Measurements from ENCODE around the gene FAM53B. TPM values are rescaled to one million over a fixed set of nuclear protein-coding genes. Genes with fewer than 3 reads are reported as not detected.
"Not testable (repeated sequence)": the region's sequence is repeated elsewhere in the genome, so short reads cannot be mapped to it uniquely, and the experiment has no call there.

Gene FAM53B
- total RNA-seq, 2 experiments from 2014 or later = 30.1 to 30.9 TPM

DNA sequence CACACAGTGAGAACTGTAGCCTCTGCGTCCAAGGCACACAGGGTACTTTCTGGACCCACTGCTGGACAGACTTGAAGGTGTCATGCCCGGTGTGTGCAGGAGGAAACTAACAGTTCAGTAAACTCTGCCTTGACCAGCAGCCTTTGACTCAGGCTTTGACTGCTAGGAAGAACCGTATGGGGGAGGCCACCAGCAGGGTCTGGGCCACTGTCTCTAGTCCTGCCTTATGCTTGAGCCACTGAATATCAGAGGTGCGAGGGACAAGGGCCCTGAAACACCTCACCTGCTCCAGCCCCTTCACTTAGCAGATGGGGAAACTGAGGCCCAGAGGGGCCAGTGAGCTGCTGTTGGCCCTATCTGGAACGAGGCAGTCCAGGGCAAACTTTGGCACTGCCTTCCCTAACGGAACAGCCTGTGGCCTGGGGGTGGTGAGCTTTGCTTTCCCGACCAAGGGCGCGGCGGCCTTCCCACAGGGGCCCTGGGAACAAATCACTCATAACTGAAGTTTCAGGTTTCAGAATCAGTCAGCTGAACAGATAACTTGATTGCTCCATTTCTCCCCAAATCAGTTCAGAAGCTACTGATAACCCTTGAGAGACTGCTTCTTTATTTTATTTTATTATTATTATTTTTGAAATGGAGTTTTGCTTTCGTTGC, 130.0 kb downstream of the FAM53B start:
- Mint-ChIP-seq H3K4me1 (peaks cover 41% of the 10 kb centered on the region), H3K27ac (peak overlapping the region; percentile 62)

DNA sequence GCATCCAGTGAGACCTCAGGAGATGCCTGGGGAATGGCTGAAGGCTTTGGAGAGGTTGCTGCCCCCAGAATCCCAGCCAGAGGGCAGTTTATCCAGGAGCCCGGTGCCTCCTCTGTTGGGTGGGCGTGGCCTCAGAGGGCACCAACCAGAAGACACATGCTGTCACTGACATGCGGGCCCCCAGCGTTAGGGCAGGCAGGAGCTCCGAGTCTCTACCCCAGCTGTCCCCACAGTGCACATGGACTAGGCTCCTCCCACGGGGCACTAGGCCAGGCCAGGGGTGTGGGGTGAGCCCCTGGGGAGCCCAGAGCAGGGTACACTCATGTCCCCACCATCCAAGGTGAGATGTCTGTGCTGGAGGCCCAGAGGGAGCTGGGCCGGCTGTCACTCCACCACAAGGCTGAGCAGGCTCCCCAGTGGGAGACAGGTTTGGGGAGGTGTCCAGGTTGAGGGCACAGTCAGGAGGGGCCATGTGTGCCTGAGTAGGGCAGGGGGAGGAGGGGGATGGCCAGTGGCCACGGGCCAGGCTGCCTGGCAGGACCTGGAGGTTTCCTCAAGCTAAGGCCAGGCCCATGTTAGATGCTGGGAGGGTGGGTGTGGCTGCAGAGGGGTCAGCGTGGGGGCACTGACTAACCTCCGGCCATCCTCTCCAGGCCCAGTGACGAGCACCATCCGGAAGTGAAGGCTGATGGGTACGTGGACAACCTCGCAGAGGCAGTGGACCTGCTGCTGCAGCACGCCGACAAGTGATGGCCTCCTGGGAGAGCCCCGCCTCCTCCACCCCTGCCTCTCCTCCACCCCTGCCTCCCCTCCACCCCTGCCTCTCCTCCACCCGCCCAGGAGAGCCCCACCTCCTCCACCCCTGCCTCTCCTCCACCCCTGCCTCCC, 131.3 kb downstream of the FAM53B start:
- Mint-ChIP-seq H3K27me3 (no peaks in the 10 kb centered on the region), H3K36me3 (ENCODE audit: low read depth) (peaks cover 4% of the 10 kb centered on the region), H3K4me3 (no peak overlapping the region), H3K4me1 (peaks cover 37% of the 10 kb centered on the region), H3K27ac (peak overlapping the region; percentile 71), H3K9me3 (no peaks in the 10 kb centered on the region)
- ChIA-PET POLR2A (no interaction called here), CTCF (interaction anchor here (0.7 to 1.3 kb wide), 2 partner anchors 119 to 134 kb away, joined by 3 read pairs; no protein-coding TSS in a partner anchor)
- DNase-seq = no peak

More for the DNA sequence above, 130.0 kb downstream of the FAM53B start:
- Mint-ChIP-seq H3K9me3 (no peaks in the 10 kb centered on the region), H3K36me3 (ENCODE audit: low read depth) (peaks cover 5% of the 10 kb centered on the region), H3K27me3 (no peaks in the 10 kb centered on the region), H3K4me3 (no peak overlapping the region)
- POLR2A ChIA-PET = no interaction called here
- no peak for DNase-seq
- CTCF ChIA-PET = interaction anchor here (0.9 to 1.9 kb wide), 4 partner anchors 12 to 132 kb away, joined by 3 to 5 read pairs (median 4); no protein-coding TSS in a partner anchor

GRCh38 chr10:124611738-124612137, 132.4 kb downstream of the FAM53B start:
- Mint-ChIP-seq H3K4me3 (no peak overlapping the region), H3K27me3 (no peaks in the 10 kb centered on the region), H3K9me3 (no peaks in the 10 kb centered on the region), H3K27ac (peak overlapping the region; percentile 89), H3K36me3 (ENCODE audit: low read depth) (no peaks in the 10 kb centered on the region), H3K4me1 (peaks cover 35% of the 10 kb centered on the region)
- POLR2A ChIA-PET = no interaction called here
- peak; percentile 64 for DNase-seq
- CTCF ChIA-PET = interaction anchor here (1.3 kb wide), 1 partner anchor 120 kb away, joined by 3 read pairs; no protein-coding TSS in a partner anchor

- H3K36me3 Mint-ChIP-seq (ENCODE audit: low read depth); POLR2A ChIA-PET; CTCF ChIA-PET: not testable (repeated sequence)
Observed at GRCh38 chr10:124610851-124611250, 133.3 kb downstream of the FAM53B start.

DNA sequence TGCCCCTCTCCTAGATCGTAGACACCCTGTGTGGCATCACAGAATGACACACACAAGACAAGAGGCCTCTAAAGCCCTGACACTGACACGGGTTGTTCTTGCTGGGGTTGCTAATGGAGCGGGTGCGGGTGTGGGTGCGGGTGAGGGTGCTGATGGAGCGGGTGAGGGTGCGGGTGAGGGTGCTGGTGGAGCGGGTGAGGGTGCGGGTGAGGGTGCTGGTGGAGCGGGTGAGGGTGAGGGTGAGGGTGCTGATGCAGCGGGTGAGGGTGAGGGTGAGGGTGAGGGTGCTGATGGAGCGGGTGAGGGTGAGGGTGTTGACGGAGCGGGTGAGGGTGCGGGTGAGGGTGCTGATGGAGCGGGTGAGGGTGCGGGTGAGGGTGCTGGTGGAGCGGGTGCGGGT, 134.0 kb downstream of the FAM53B start:
- CTCF ChIA-PET; POLR2A ChIA-PET; H3K27me3 Mint-ChIP-seq; H3K36me3 Mint-ChIP-seq (ENCODE audit: low read depth); H3K4me3 Mint-ChIP-seq; DNase-seq; H3K9me3 Mint-ChIP-seq: not testable (repeated sequence)
- H3K4me1 Mint-ChIP-seq = peaks cover 33% of the 10 kb centered on the region
- peak overlapping the region; percentile 60 for H3K27ac Mint-ChIP-seq

More at GRCh38 chr10:124610851-124611250, 133.3 kb downstream of the FAM53B start:
- H3K4me3 Mint-ChIP-seq, H3K9me3 Mint-ChIP-seq, H3K27me3 Mint-ChIP-seq, H3K27ac Mint-ChIP-seq, DNase-seq: not testable (repeated sequence)
- peaks cover 35% of the 10 kb centered on the region for H3K4me1 Mint-ChIP-seq

DNA sequence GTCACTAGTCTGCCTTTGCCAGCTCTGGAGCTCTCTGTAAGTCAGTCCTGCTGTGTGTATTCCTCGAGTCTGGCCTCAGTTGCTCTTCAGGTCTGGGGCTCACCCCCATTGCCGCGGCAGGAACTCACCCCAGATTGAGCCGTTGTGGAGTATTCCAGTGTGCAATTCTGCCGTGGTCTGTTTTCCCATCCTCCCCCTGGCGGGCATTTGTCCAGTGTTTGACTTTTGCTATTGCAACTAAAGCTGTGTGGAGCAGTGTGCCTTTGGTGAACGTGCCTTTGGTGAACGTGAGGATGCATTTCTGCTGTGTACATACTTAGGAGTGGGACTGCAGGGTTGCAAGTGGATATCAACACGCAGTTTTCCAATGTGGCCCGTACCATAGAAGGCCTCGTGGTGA, 134.5 kb downstream of the FAM53B start:
- Mint-ChIP-seq H3K4me1 (peaks cover 30% of the 10 kb centered on the region), H3K9me3 (no peaks in the 10 kb centered on the region), H3K4me3 (no peak overlapping the region), H3K27ac (peak overlapping the region; percentile 60), H3K27me3 (no peaks in the 10 kb centered on the region), H3K36me3 (ENCODE audit: low read depth) (no peaks in the 10 kb centered on the region)
- CTCF ChIA-PET = no interaction called here
- POLR2A ChIA-PET = no interaction called here
- DNase-seq = no peak

GRCh38 chr10:124608093-124608721, 136.0 kb downstream of the FAM53B start:
- no peak overlapping the region for H3K27ac Mint-ChIP-seq
- no peaks in the 10 kb centered on the region for H3K9me3 Mint-ChIP-seq
- POLR2A ChIA-PET = no interaction called here
- no peak for DNase-seq
- no peaks in the 10 kb centered on the region for H3K36me3 Mint-ChIP-seq (ENCODE audit: low read depth)
- H3K4me3 Mint-ChIP-seq = no peak overlapping the region
- CTCF ChIA-PET = no interaction called here
- no peaks in the 10 kb centered on the region for H3K27me3 Mint-ChIP-seq
- H3K4me1 Mint-ChIP-seq = peaks cover 23% of the 10 kb centered on the region

DNA sequence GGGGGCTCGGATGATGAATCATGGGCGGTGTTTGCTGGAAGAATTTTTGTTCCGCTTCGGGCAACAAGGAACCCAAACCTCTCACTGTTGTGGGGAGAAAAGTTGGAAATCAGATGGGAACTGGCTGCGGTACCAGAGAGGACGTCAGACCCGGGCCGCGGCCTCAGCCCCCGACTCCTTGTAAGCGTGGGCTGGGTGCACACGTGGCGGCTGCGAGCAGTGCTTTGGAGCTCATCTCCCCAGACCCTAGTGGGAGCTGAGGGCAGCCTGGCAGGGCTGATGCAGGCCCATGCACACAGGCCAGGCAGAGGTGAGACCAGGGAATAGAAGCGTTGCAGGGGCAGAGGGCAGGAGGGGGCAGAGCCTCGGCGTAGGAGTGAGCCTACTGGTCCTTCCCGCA, 136.5 kb downstream of the FAM53B start:
- ChIA-PET CTCF (no interaction called here), POLR2A (no interaction called here)
- H3K36me3 Mint-ChIP-seq (ENCODE audit: low read depth) = no peaks in the 10 kb centered on the region
- no peak overlapping the region for H3K4me3 Mint-ChIP-seq
- no peaks in the 10 kb centered on the region for H3K9me3 Mint-ChIP-seq
- H3K4me1 Mint-ChIP-seq = peaks cover 21% of the 10 kb centered on the region
- H3K27me3 Mint-ChIP-seq = no peaks in the 10 kb centered on the region
- H3K27ac Mint-ChIP-seq = no peak overlapping the region
- no peak for DNase-seq

DNA sequence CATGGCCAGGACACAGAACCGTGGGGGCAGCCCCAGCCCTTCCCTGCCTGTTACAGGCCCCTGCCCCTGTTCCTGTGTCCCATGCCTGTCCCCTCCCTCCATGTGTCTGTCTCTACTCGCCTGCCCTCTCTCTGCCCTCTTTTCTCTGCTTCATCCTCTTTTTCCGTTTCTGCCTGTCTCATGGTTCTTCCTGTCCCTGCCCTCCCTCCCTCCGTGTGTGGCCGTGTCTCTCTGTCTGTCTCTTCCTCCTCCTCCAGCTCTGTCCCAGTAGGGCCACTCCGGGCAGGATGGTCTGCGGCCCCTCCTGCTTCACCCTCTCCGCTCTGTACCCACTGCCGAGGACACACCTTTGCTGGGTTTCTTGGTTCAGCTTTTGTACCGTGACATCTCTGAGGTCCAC, 137.4 kb downstream of the FAM53B start:
- H3K27ac Mint-ChIP-seq = no peak overlapping the region
- H3K4me1 Mint-ChIP-seq = peaks cover 12% of the 10 kb centered on the region
- H3K9me3 Mint-ChIP-seq = no peaks in the 10 kb centered on the region
- ChIA-PET CTCF (interaction anchor here (1.7 kb wide), 1 partner anchor 135 kb away, joined by 3 read pairs; no protein-coding TSS in a partner anchor), POLR2A (no interaction called here)
- no peaks in the 10 kb centered on the region for H3K27me3 Mint-ChIP-seq
- no peak overlapping the region for H3K4me3 Mint-ChIP-seq
- DNase-seq = no peak
- H3K36me3 Mint-ChIP-seq (ENCODE audit: low read depth) = no peaks in the 10 kb centered on the region

DNA sequence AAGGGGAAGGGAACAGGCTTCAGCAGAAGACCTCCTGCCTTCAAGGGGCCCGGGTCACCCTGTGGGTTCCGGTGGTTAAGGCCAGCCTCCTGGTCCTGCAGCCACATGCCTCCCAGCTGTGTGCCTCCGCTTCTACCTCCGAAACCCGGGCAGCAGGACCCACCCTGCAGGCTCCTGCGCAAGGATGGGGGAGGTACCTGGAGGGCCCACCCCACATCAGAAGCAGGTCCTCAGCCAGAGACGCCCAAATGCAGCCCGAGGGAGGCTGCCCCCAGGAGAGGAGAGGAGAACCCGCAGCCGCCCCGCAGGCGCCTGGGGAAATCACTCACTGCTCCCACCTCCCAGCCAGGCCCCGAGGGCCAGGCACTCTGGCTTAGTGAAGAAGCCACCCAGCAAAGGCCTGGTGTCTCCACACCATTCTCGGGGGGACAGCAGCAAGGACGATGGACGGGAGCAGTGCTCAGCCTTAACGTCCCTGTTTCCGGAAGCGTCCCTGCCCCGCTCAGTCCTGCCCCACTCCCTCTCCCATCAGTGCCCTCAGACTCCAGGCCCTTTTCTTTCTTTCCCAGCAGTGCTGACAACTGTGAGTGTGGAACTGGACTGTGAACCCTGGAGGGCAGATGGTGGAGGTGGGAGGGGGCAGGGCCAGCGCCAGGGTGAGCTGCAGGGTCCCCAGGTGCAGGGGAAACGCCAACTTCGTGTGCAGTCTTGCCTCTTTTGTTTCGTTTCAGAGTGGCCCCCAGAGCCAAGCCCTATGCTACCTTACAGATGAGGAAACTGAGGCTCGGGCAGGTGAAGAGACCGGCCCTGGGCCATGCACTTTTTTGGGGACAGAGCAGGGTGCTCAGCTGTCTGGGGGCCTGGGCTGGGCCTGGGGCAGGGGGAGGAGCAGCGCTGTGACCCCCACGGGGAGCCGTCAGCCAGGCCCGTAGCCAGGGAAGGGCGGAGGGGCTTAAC, 138.0 kb downstream of the FAM53B start:
- ChIA-PET CTCF (interaction anchor here (1.7 kb wide), 1 partner anchor 135 kb away, joined by 3 read pairs; no protein-coding TSS in a partner anchor), POLR2A (no interaction called here)
- Mint-ChIP-seq H3K4me1 (peaks cover 6% of the 10 kb centered on the region), H3K27ac (no peak overlapping the region), H3K4me3 (no peak overlapping the region), H3K9me3 (no peaks in the 10 kb centered on the region), H3K36me3 (ENCODE audit: low read depth) (no peaks in the 10 kb centered on the region), H3K27me3 (no peaks in the 10 kb centered on the region)
- DNase-seq = no peak

GRCh38 chr10:124605481-124605855, 138.7 kb downstream of the FAM53B start:
- Mint-ChIP-seq H3K36me3 (ENCODE audit: low read depth) (no peaks in the 10 kb centered on the region), H3K4me3 (no peak overlapping the region), H3K27me3 (no peaks in the 10 kb centered on the region), H3K27ac (no peak overlapping the region), H3K9me3 (no peaks in the 10 kb centered on the region), H3K4me1 (peaks cover 4% of the 10 kb centered on the region)
- CTCF ChIA-PET = interaction anchor here (1.7 kb wide), 1 partner anchor 136 kb away, joined by 3 read pairs; no protein-coding TSS in a partner anchor
- no peak for DNase-seq
- POLR2A ChIA-PET = no interaction called here

DNA sequence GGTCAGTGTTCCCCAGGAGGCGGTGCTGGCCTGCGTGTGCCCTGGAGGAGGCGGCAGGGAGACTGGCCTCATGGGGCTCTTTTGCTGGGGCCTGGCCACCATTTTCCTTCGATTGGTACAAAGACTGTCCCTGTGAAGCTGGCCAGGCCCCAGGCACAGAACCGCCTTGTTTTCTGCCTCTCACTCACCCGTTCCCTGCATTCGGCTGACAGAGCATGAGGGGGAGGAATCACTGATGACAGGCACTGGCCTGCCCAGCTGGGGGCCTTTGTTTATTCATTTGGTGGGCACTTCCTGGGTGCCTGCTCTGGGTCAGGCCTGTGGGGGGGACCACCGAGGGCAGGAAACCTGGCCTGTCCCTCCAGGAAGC, 139.2 kb downstream of the FAM53B start:
- no peak overlapping the region for H3K4me3 Mint-ChIP-seq
- POLR2A ChIA-PET = no interaction called here

More for the DNA sequence above, 139.2 kb downstream of the FAM53B start:
- H3K4me1 Mint-ChIP-seq = peaks cover 2% of the 10 kb centered on the region
- DNase-seq = no peak
- no peaks in the 10 kb centered on the region for H3K9me3 Mint-ChIP-seq
- CTCF ChIA-PET = interaction anchor here (1.1 kb wide), 1 partner anchor 20 kb away, joined by 3 read pairs; no protein-coding TSS in a partner anchor
- H3K36me3 Mint-ChIP-seq (ENCODE audit: low read depth) = no peaks in the 10 kb centered on the region
- no peak overlapping the region for H3K27ac Mint-ChIP-seq
- no peaks in the 10 kb centered on the region for H3K27me3 Mint-ChIP-seq
